K562 (cell line): Measurements from ENCODE around the gene PPAN. TPM values are rescaled to one million over a fixed set of nuclear protein-coding genes. Genes with fewer than 3 reads are reported as not detected.
A peak's percentile ranks its signal among the peaks of the same experiment; 100 is the strongest.

Experiments used
- DPF2 ChIP-seq: fragments of 450-650 bp; IDR thresholded peaks from 2 replicates; pipeline ENCODE4 v1.6.1; 2016
- EHMT2 ChIP-seq: fragments of 450-650 bp; IDR thresholded peaks from 2 replicates; pipeline ENCODE4 v1.6.1; 2018; ENCODE audit warnings: antibody characterized with exemption
- FOXK2 ChIP-seq, 2 experiments: fragments of 450-650 bp; IDR thresholded peaks in 1 of 2; conservative IDR thresholded peaks in 1 of 2; 2 replicates each; pipeline ENCODE4 v1.6.1; 2016; ENCODE audit warnings: low read depth in 2 of 2, mild to moderate bottlenecking in 1 of 2
- KAT7 ChIP-seq: sonication (generic); formaldehyde crosslinking; IDR thresholded peaks from 2 replicates; pipeline ENCODE4 v1.8.0; 2022; ENCODE audit warnings: missing genetic modification reagents, mild to moderate bottlenecking, borderline replicate concordance
- NBN ChIP-seq: fragments of 450-650 bp; IDR thresholded peaks from 2 replicates; pipeline ENCODE4 v1.6.1; 2016; ENCODE audit warnings: low read depth, mild to moderate bottlenecking
- NR3C1 ChIP-seq: sonication (generic); formaldehyde crosslinking; IDR thresholded peaks from 2 replicates; pipeline ENCODE4 v1.8.1; 2022; ENCODE audit warnings: missing genetic modification reagents
- RBM14 ChIP-seq: fragments of 200-400 bp; formaldehyde crosslinking; IDR thresholded peaks from 2 replicates; pipeline ENCODE4 v1.6.1; 2018; ENCODE audit warnings: low read depth, mild to moderate bottlenecking, low read length, moderate library complexity, borderline replicate concordance; ENCODE audit not compliant: insufficient read depth
- ZC3H4 ChIP-seq: sonication (generic); formaldehyde crosslinking; IDR thresholded peaks from 2 replicates; pipeline ENCODE4 v1.9.0; 2021; ENCODE audit warnings: missing genetic modification reagents, borderline replicate concordance
- ZNF232 ChIP-seq: sonication (generic); formaldehyde crosslinking; IDR thresholded peaks from 2 replicates; pipeline ENCODE4 v1.8.0; 2022; ENCODE audit warnings: mild to moderate bottlenecking, missing genetic modification reagents
- ZNF3 ChIP-seq: fragments of 250-450 bp; sonication (Bioruptor Pico); IDR thresholded peaks from 2 replicates; pipeline ENCODE4 v1.5.0; 2021; ENCODE audit warnings: mild to moderate bottlenecking, moderate library complexity
- ZNF384 ChIP-seq: IDR thresholded peaks from 2 replicates; pipeline ENCODE4 v1.6.1; 2012; ENCODE audit warnings: low read depth, low read length, improper control_type of control experiment
- polyA plus RNA-seq, 8 experiments: library from polyadenylated mRNA; depleted of rRNA in 4 of 8; stranded (reverse) in 5 of 8; unstranded in 3 of 8; fragments of >200 nt; fragmentation: Nextera tagmentation in 2 of 8; fragmentation: Illumina TruSeq in 1 of 8; extraction: Ambion mirVana in 2 of 8; extraction: Trizol in 1 of 8; gene quantifications; 2 replicates each; pipeline versions ENCODE4 v1.2.1 to v1.2.3, GENCODE V29; 2011 to 2014; ENCODE audit warnings: inconsistent platforms in 1 of 8, missing spikeins in 1 of 8
- total RNA-seq, 7 experiments: library from RNA; depleted of rRNA in 6 of 7; stranded (reverse); fragments of >200 nt in 6 of 7; fragmentation: Illumina TruSeq in 2 of 7; extraction: Trizol in 2 of 7; gene quantifications; 2 replicates each; pipeline versions ENCODE4 v1.2.1 to v1.2.3, GENCODE V29; 2011 to 2021; ENCODE audit warnings: low replicate concordance in 1 of 7
- TF ChIP-seq, protein P1 (sequence below): fragments of 250-450 bp; sonication (Bioruptor Pico); IDR thresholded peaks from 2 replicates; pipeline ENCODE4 v1.8.0; 2021; ENCODE audit warnings: moderate library complexity, mild to moderate bottlenecking, inconsistent platforms
- TF ChIP-seq, protein P2 (sequence below): fragments of 150-350 bp; conservative IDR thresholded peaks from 2 replicates; pipeline ENCODE4 v1.6.1; 2014; ENCODE audit warnings: low read length
- TF ChIP-seq, protein P3 (sequence below): sonication (generic); formaldehyde crosslinking; IDR thresholded peaks from 2 replicates; pipeline ENCODE4 v1.8.0; 2023; ENCODE audit warnings: mild to moderate bottlenecking, missing genetic modification reagents
- TF ChIP-seq, protein P4 (sequence below): IDR thresholded peaks from 2 replicates; pipeline ENCODE4 v1.6.1; 2011; ENCODE audit not compliant: insufficient read length; ENCODE audit errors: extremely low read depth
- TF ChIP-seq, protein P5 (sequence below): fragments of 450-650 bp; formaldehyde crosslinking; IDR thresholded peaks from 2 replicates; pipeline ENCODE4 v1.4.0; 2022; ENCODE audit warnings: missing genetic modification characterization

PPAN gene
- total and polyA plus RNA-seq, 9 of the 15 experiments (the other 6 are each of a cell fraction or from before 2014, with no cell fraction given) = 2.2 to 129 (median 59.1) TPM

DNA sequence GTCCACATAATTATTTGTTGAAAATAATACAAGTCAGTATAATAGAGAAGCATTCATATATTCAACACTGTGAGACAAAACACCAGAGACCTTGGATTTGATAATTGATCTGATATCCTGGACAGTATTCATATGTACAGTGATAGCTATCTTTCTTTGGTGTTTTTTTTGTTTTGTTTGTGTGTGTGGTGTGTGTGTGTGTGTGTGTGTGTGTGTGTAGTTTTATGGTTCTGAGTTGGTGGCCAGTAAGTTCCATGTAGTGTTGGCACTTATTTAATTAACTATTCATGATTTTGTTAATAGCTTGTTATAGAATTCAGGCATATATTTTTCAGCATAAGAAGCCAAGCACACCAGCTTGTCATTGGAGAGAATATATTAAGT is 2.0 kb upstream of the PPAN start (continued):
- TF ChIP-seq, protein P1, sequence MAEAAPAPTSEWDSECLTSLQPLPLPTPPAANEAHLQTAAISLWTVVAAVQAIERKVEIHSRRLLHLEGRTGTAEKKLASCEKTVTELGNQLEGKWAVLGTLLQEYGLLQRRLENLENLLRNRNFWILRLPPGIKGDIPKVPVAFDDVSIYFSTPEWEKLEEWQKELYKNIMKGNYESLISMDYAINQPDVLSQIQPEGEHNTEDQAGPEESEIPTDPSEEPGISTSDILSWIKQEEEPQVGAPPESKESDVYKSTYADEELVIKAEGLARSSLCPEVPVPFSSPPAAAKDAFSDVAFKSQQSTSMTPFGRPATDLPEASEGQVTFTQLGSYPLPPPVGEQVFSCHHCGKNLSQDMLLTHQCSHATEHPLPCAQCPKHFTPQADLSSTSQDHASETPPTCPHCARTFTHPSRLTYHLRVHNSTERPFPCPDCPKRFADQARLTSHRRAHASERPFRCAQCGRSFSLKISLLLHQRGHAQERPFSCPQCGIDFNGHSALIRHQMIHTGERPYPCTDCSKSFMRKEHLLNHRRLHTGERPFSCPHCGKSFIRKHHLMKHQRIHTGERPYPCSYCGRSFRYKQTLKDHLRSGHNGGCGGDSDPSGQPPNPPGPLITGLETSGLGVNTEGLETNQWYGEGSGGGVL (CRISPR knock-in tag) = no peak
- TF ChIP-seq KAT7 = no peak
- no peak for TF ChIP-seq EHMT2
- TF ChIP-seq NBN = peak; percentile 21; the same call in 1 of the 2 replicates
- TF ChIP-seq, protein P2, sequence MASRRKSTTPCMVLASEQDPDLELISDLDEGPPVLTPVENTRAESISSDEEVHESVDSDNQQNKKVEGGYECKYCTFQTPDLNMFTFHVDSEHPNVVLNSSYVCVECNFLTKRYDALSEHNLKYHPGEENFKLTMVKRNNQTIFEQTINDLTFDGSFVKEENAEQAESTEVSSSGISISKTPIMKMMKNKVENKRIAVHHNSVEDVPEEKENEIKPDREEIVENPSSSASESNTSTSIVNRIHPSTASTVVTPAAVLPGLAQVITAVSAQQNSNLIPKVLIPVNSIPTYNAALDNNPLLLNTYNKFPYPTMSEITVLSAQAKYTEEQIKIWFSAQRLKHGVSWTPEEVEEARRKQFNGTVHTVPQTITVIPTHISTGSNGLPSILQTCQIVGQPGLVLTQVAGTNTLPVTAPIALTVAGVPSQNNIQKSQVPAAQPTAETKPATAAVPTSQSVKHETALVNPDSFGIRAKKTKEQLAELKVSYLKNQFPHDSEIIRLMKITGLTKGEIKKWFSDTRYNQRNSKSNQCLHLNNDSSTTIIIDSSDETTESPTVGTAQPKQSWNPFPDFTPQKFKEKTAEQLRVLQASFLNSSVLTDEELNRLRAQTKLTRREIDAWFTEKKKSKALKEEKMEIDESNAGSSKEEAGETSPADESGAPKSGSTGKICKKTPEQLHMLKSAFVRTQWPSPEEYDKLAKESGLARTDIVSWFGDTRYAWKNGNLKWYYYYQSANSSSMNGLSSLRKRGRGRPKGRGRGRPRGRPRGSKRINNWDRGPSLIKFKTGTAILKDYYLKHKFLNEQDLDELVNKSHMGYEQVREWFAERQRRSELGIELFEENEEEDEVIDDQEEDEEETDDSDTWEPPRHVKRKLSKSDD = no peak
- TF ChIP-seq, protein P3, sequence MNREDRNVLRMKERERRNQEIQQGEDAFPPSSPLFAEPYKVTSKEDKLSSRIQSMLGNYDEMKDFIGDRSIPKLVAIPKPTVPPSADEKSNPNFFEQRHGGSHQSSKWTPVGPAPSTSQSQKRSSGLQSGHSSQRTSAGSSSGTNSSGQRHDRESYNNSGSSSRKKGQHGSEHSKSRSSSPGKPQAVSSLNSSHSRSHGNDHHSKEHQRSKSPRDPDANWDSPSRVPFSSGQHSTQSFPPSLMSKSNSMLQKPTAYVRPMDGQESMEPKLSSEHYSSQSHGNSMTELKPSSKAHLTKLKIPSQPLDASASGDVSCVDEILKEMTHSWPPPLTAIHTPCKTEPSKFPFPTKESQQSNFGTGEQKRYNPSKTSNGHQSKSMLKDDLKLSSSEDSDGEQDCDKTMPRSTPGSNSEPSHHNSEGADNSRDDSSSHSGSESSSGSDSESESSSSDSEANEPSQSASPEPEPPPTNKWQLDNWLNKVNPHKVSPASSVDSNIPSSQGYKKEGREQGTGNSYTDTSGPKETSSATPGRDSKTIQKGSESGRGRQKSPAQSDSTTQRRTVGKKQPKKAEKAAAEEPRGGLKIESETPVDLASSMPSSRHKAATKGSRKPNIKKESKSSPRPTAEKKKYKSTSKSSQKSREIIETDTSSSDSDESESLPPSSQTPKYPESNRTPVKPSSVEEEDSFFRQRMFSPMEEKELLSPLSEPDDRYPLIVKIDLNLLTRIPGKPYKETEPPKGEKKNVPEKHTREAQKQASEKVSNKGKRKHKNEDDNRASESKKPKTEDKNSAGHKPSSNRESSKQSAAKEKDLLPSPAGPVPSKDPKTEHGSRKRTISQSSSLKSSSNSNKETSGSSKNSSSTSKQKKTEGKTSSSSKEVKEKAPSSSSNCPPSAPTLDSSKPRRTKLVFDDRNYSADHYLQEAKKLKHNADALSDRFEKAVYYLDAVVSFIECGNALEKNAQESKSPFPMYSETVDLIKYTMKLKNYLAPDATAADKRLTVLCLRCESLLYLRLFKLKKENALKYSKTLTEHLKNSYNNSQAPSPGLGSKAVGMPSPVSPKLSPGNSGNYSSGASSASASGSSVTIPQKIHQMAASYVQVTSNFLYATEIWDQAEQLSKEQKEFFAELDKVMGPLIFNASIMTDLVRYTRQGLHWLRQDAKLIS (CRISPR knock-in tag) = no peak
- TF ChIP-seq FOXK2 (conservative IDR thresholded peaks at IDR 0.05 in 1 of 2, IDR thresholded peaks at IDR 0.05 in 1 of 2; ENCODE audit: low read depth in 2 of 2) = 0 out of 4 replicates have a peak, but pooled peaks of 1 of the 2 experiments have one; percentile 4
- TF ChIP-seq NR3C1 = no peak
- TF ChIP-seq ZNF232 (CRISPR knock-in tag) = no peak
- 0 out of 2 replicates have a peak, but pooled peaks have one; percentile 10 for TF ChIP-seq ZNF384
- TF ChIP-seq RBM14 = no peak
- no peak for TF ChIP-seq ZNF3 (CRISPR knock-in tag)
- TF ChIP-seq, protein P4, sequence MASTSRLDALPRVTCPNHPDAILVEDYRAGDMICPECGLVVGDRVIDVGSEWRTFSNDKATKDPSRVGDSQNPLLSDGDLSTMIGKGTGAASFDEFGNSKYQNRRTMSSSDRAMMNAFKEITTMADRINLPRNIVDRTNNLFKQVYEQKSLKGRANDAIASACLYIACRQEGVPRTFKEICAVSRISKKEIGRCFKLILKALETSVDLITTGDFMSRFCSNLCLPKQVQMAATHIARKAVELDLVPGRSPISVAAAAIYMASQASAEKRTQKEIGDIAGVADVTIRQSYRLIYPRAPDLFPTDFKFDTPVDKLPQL = no peak
- TF ChIP-seq, protein P5, sequence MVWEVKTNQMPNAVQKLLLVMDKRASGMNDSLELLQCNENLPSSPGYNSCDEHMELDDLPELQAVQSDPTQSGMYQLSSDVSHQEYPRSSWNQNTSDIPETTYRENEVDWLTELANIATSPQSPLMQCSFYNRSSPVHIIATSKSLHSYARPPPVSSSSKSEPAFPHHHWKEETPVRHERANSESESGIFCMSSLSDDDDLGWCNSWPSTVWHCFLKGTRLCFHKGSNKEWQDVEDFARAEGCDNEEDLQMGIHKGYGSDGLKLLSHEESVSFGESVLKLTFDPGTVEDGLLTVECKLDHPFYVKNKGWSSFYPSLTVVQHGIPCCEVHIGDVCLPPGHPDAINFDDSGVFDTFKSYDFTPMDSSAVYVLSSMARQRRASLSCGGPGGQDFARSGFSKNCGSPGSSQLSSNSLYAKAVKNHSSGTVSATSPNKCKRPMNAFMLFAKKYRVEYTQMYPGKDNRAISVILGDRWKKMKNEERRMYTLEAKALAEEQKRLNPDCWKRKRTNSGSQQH (CRISPR knock-in tag) = 0 out of 2 replicates have a peak, but pooled peaks have one; percentile 39
- no peak for TF ChIP-seq ZC3H4 (CRISPR knock-in tag)
- TF ChIP-seq DPF2 = 0 out of 2 replicates have a peak, but pooled peaks have one; percentile 18
